ENCODE data around the gene GNAL. TPM values are rescaled to one million over a fixed set of nuclear protein-coding genes. Genes with fewer than 3 reads are reported as not detected.

GNAL gene
- total RNA-seq, 1 experiment from 2014 or later = 4.6 TPM

- no peak for ATAC-seq
- Histone ChIP-seq H3K79me2 (ENCODE audit: insufficient read depth, low read length) (no peaks in the 10 kb centered on the region), H2AFZ (ENCODE audit: low read depth, low read length, poor library complexity, severe bottlenecking) (no peak overlapping the region), H3K9me2 (ENCODE audit: insufficient read depth) (no peaks in the 10 kb centered on the region), H3K4me1 (ENCODE audit: control insufficient read depth in 1 of 2, insufficient read depth in 2 of 2, low read length in 2 of 2) (peaks cover 0 to 3% of the 10 kb centered on the region in 2 experiments; a peak in 2 of 4 replicates), H3K9ac (ENCODE audit: low read length) (no peak overlapping the region), H3K4me2 (ENCODE audit: low read length) (no peak overlapping the region), H4K20me1 (ENCODE audit: insufficient read depth) (no peaks in the 10 kb centered on the region), H3K27me3 (ENCODE audit: insufficient read depth, low read length) (no peaks in the 10 kb centered on the region), H3K27ac (ENCODE audit: low read depth, low read length) (no peak overlapping the region), H3K4me3 (replicated peaks in 1 of 2; ENCODE audit: low read depth in 1 of 2, low read length in 2 of 2) (no peak overlapping the region), H3K9me3 (ENCODE audit: control insufficient read depth in 1 of 2, insufficient read depth in 1 of 2, low read depth in 1 of 2, low read length in 2 of 2) (no peaks in the 10 kb centered on the region), H3K36me3 (ENCODE audit: control insufficient read depth in 1 of 2, insufficient read depth in 2 of 2, low read length in 2 of 2) (no peaks in the 10 kb centered on the region)
- BruUV-seq (replicated peaks) = no TSS peak
- RAD21 ChIA-PET (ENCODE audit: low non-redundant PET in 1 of 2, low total read pairs in 2 of 2, uncharacterized antibody in 2 of 2, unreplicated experiment in 2 of 2) = no interaction called here
- intact Hi-C loops (cut with micrococcal nuclease) = no loop called here
- no peak for TF ChIP-seq RAD21 (IDR thresholded peaks at IDR 0.05; ENCODE audit: low read depth)
- TF ChIP-seq ZNF274 (IDR thresholded peaks at IDR 0.05; ENCODE audit: low read depth, low read length) = no peak
- no peak for TF ChIP-seq JUND (IDR thresholded peaks at IDR 0.05)
- TF ChIP-seq, protein P1, sequence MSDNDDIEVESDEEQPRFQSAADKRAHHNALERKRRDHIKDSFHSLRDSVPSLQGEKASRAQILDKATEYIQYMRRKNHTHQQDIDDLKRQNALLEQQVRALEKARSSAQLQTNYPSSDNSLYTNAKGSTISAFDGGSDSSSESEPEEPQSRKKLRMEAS (IDR thresholded peaks at IDR 0.05) = no peak
- TF ChIP-seq, protein P2, sequence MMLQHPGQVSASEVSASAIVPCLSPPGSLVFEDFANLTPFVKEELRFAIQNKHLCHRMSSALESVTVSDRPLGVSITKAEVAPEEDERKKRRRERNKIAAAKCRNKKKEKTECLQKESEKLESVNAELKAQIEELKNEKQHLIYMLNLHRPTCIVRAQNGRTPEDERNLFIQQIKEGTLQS (IDR thresholded peaks at IDR 0.05) = no peak
- no peak for TF ChIP-seq FOSL1 (IDR thresholded peaks at IDR 0.05; ENCODE audit: low read depth)
- no peak for TF ChIP-seq REST (IDR thresholded peaks at IDR 0.05; ENCODE audit: low read depth)
- TF ChIP-seq SRF (IDR thresholded peaks at IDR 0.05; ENCODE audit: low read depth) = no peak
- TF ChIP-seq ZFX (IDR thresholded peaks at IDR 0.05) = no peak
- no peak for TF ChIP-seq CTCF (IDR thresholded peaks at IDR 0.05 in 2 of 3, conservative IDR thresholded peaks at IDR 0.05 in 1 of 3; ENCODE audit: borderline replicate concordance in 1 of 3, insufficient read depth in 1 of 3, low read depth in 2 of 3, low read length in 2 of 3)
- no peak for TF ChIP-seq EZH2phosphoT487 (IDR thresholded peaks at IDR 0.05; ENCODE audit: borderline replicate concordance)
- TF ChIP-seq TCF7L2 (IDR thresholded peaks at IDR 0.05; ENCODE audit: borderline replicate concordance, extremely low read depth, insufficient read depth, insufficient read length) = no peak
- no peak for TF ChIP-seq SIN3A (IDR thresholded peaks at IDR 0.05; ENCODE audit: low read depth)
- TF ChIP-seq EGR1 (IDR thresholded peaks at IDR 0.05; ENCODE audit: low read depth) = no peak
- TF ChIP-seq CBX3 (IDR thresholded peaks at IDR 0.05; ENCODE audit: low read depth) = no peak
- TF ChIP-seq, protein P3, sequence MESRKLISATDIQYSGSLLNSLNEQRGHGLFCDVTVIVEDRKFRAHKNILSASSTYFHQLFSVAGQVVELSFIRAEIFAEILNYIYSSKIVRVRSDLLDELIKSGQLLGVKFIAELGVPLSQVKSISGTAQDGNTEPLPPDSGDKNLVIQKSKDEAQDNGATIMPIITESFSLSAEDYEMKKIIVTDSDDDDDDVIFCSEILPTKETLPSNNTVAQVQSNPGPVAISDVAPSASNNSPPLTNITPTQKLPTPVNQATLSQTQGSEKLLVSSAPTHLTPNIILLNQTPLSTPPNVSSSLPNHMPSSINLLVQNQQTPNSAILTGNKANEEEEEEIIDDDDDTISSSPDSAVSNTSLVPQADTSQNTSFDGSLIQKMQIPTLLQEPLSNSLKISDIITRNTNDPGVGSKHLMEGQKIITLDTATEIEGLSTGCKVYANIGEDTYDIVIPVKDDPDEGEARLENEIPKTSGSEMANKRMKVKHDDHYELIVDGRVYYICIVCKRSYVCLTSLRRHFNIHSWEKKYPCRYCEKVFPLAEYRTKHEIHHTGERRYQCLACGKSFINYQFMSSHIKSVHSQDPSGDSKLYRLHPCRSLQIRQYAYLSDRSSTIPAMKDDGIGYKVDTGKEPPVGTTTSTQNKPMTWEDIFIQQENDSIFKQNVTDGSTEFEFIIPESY (IDR thresholded peaks at IDR 0.05; ENCODE audit: extremely low read depth, insufficient replicate concordance, low read length) = no peak
- TF ChIP-seq CEBPB (IDR thresholded peaks at IDR 0.05; ENCODE audit: low read depth) = no peak
- TF ChIP-seq EZH2 (IDR thresholded peaks at IDR 0.05) = no peak
- no peak for DNase-seq (ENCODE audit: low read depth, low spot score)
- POLR2A ChIA-PET = no interaction called here
- CTCF ChIA-PET = no interaction called here
Observed at GRCh38 chr18:11794195-11794594, 105.1 kb downstream of the GNAL start.

All from HCT116 (cell line).